ENCODE data around the gene STPG2. TPM values are rescaled to one million over a fixed set of nuclear protein-coding genes. Genes with fewer than 3 reads are reported as not detected.
A peak's percentile ranks its signal among the peaks of the same experiment; 100 is the strongest.

Gene STPG2
- total and polyA plus RNA-seq, 2 of the 8 experiments (the other 6 are each of a cell fraction or from before 2014, with no cell fraction given): 0.03 TPM; not detected in 1

- peaks cover 2% of the 10 kb centered on the region; the same call in 1 of the 2 replicates for H3K23me2 ChIP-seq (ENCODE audit: low read depth, low read length)
- no peak overlapping the region for H3K4me3 ChIP-seq (ENCODE audit: extremely low read depth in 1 of 4, insufficient read depth in 2 of 4, low read depth in 3 of 4, low read length in 4 of 4)
- no peaks in the 10 kb centered on the region for H3K36me3 ChIP-seq (ENCODE audit: control insufficient read depth in 2 of 4, insufficient read depth in 4 of 4, low read length in 3 of 4)
- H3K56ac ChIP-seq (replicated peaks; ENCODE audit: insufficient read length, low read depth, low read length): no peak overlapping the region
- no peak overlapping the region for H2BK120ac ChIP-seq (replicated peaks; ENCODE audit: low read depth, low read length)
- H2BK12ac ChIP-seq (ENCODE audit: low read depth, low read length): no peak overlapping the region
- no peaks in the 10 kb centered on the region for H3K9me3 ChIP-seq (ENCODE audit: insufficient read depth in 2 of 2, low read depth in 1 of 2, low read length in 1 of 2)
- no peak overlapping the region for H3K27ac ChIP-seq (ENCODE audit: low read depth, low read length)
- no peak overlapping the region for H2AK5ac ChIP-seq (ENCODE audit: low read depth, low read length)
- H4K8ac ChIP-seq (ENCODE audit: extremely low read depth, insufficient read depth, low read length): no peak overlapping the region
- no peak overlapping the region; the same call in 1 of the 2 replicates for H2BK20ac ChIP-seq (ENCODE audit: low read length)
- H3K4me2 ChIP-seq (ENCODE audit: insufficient read depth in 1 of 2, low read depth in 2 of 2, low read length in 2 of 2): no peak overlapping the region
- CTCF ChIA-PET (ENCODE audit: partially characterized antibody): interaction anchor here (1.2 to 2.4 kb wide), 3 partner anchors 11 to 46 kb away, joined by 3 to 11 read pairs (median 5); no protein-coding TSS in a partner anchor
- H3K23ac ChIP-seq (ENCODE audit: insufficient read length): no peak overlapping the region
- POLR2A ChIA-PET (ENCODE audit: partially characterized antibody): no interaction called here
- FAIRE-seq (no peak), DNase-seq (ENCODE audit: low read depth in 1 of 2, low spot score in 2 of 2) (no peak)
- WGBS, 2 experiments (ENCODE audit: extremely low coverage in 1 of 2, insufficient coverage in 1 of 2, insufficient read length in 1 of 2, insufficient replicate concordance in 2 of 2, low coverage in 1 of 2, low lambda C conversion rate in 2 of 2, missing lambda C conversion rate in 1 of 2): 79% methylated on average over 2 of the region's 2 CpGs; no CpG with 5 or more reads in 1 of the 2 experiments
- no peaks in the 10 kb centered on the region for H3K79me2 ChIP-seq (ENCODE audit: control insufficient read depth in 1 of 2, insufficient read depth in 2 of 2, low read length in 2 of 2)
- 0 out of 2 replicates have a peak overlapping the region, but pooled peaks have one; percentile 5 for H2BK5ac ChIP-seq (ENCODE audit: low read depth, low read length)
- no peak overlapping the region for H3K9ac ChIP-seq (replicated peaks in 1 of 4; ENCODE audit: extremely low read depth in 1 of 4, low read depth in 3 of 4, low read length in 3 of 4)
- no peak overlapping the region for H4K91ac ChIP-seq (replicated peaks; ENCODE audit: insufficient read length, low read length)
- no peak overlapping the region for H3K18ac ChIP-seq (ENCODE audit: extremely low read depth, low read length)
- H3K79me1 ChIP-seq (ENCODE audit: low read depth, low read length): no peaks in the 10 kb centered on the region
- no peaks in the 10 kb centered on the region for H3K27me3 ChIP-seq (replicated peaks in 1 of 4; ENCODE audit: control insufficient read depth in 3 of 4, extremely low read depth in 1 of 4, insufficient read depth in 3 of 4, low read length in 3 of 4)
- no peaks in the 10 kb centered on the region for H4K20me1 ChIP-seq (replicated peaks in 1 of 2; ENCODE audit: control insufficient read depth in 1 of 2, insufficient read depth in 2 of 2, low read length in 2 of 2)
- H2BK15ac ChIP-seq (ENCODE audit: low read length): 0 out of 2 replicates have a peak overlapping the region, but pooled peaks have one; percentile 82
- no peak overlapping the region for H4K5ac ChIP-seq (ENCODE audit: insufficient read length, low read depth, low read length)
- H3K4me1 ChIP-seq (replicated peaks in 1 of 4; ENCODE audit: control insufficient read depth in 3 of 4, insufficient read depth in 4 of 4, low read length in 3 of 4): no peaks in the 10 kb centered on the region
- 0 out of 2 replicates have a peak overlapping the region, but pooled peaks have one; percentile 6 for H2AFZ ChIP-seq (ENCODE audit: low read length)
- no peak overlapping the region for H3K14ac ChIP-seq (ENCODE audit: insufficient read length)
- H3K4ac ChIP-seq (replicated peaks; ENCODE audit: insufficient read length, low read depth, low read length): no peak overlapping the region
- TF ChIP-seq CTCF (IDR thresholded peaks at IDR 0.05; ENCODE audit: control extremely low read depth in 1 of 3, insufficient read depth in 1 of 3, low read depth in 1 of 3, low read length in 3 of 3) (no peak), SAP30 (IDR thresholded peaks at IDR 0.05; ENCODE audit: insufficient read depth, insufficient replicate concordance, low read length) (no peak), CHD1 (IDR thresholded peaks at IDR 0.05; ENCODE audit: low read depth, low read length) (no peak), CTBP2 (IDR thresholded peaks at IDR 0.05; ENCODE audit: borderline replicate concordance, insufficient read depth, insufficient read length, low read length) (no peak), SP2 (IDR thresholded peaks at IDR 0.05; ENCODE audit: low read length) (no peak), HDAC6 (IDR thresholded peaks at IDR 0.05; ENCODE audit: low read depth, low read length) (no peak), MAX (IDR thresholded peaks at IDR 0.05) (no peak), KDM4A (IDR thresholded peaks at IDR 0.05; ENCODE audit: low read depth, low read length, severe bottlenecking) (no peak), SIN3A (conservative IDR thresholded peaks at IDR 0.05 in 1 of 2, IDR thresholded peaks at IDR 0.05 in 1 of 2; ENCODE audit: low read depth in 1 of 2, low read length in 2 of 2) (no peak), FOSL1 (IDR thresholded peaks at IDR 0.05; ENCODE audit: insufficient read depth, low read depth, low read length) (no peak)
These were observed 49.6 kb downstream of the STPG2 start for GRCh38 chr4:98093662-98094061.

All from H1 (cell line).